Inflammatory macrophage treated with lipopolysaccharide for 4 hours (primary cell): ENCODE data around the gene ZC3HAV1.
"Not testable (repeated sequence)": the region's sequence is repeated elsewhere in the genome, so short reads cannot be mapped to it uniquely, and the experiment has no call there.

Source experiments
- DNase-seq: peaks from one replicate; pipeline ENCODE4 v3.0.0-alpha.2; 2020

Gene ZC3HAV1

DNA sequence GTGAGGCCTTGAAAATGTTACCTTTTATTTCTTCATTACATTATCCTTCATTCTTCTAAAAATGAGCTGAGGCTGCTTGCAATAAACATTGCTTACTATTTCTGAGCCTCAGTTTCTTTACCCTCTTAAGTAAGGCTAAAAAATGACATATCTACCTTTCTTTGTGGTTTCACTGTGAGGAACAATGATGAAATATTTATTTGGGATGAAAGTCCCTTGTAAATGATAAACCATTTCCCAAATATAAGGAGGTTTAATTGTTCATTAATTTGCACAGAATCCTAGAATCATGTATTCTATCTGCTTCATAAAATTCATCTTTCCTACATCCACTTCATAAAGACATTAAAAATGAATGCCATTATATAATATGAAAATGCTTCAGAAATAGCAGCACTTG is 27.9 kb downstream of the ZC3HAV1 start:
- no peak for DNase-seq

DNA sequence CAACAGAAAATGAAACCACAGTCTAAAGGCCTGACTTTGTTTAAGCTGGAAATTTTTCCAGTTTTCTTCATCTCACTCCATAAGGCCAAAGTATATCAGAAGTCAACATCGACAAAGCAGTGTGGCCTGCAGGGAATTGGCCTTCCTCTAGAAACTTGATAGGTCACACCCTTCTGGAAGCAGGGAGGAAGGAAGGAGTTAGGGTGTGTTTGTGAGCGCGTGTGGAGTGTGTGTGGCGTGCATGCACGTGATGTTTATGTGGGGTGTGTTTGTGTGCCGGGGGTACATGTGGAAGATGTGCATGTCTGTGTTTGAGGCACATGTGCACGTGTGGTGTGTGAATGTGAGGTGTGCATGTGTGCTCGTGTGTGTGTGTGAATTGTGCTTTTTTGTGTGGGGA is 28.6 kb downstream of the ZC3HAV1 start:
- DNase-seq: no peak

DNA sequence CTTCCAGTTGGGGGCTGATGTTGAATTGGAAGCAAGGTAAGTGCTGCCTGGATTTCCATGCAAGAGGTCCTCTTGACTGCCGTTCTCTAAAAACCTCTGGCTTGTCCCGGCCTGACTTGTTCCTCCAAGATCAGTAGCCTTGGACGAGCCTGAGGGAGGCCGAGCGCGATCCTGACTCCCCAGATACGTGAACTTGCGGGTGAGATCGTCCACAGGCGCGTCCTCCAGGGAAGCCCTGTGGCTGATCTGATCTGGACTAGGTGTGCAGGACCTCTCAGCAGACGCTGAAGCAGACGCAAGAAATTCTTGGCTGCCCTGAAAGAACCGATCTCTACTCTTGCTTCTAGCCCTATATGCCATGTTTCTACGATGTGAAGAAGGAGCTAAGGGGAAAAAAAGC is 29.7 kb downstream of the ZC3HAV1 start:
- DNase-seq: no peak

DNA sequence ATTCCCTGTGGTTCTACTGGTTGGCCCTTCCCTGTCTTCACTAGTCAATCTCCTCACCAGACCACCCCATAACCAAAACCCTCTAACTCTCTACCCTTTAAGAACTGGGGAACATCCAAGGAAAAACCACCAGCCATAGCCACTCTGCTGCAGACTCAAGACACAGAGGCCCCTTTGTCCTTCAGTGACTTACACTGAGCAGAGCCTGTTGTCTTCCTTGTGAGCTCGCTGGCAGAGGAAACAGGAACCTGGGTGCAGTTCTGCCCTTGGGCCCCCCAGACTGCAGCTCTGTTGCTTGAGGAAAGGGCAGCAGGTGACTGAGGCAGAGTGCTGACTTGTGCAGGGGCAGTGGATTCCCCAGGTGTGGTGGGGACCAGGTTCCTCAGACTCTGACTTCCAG is 30.6 kb downstream of the ZC3HAV1 start:
- DNase-seq: no peak

DNA sequence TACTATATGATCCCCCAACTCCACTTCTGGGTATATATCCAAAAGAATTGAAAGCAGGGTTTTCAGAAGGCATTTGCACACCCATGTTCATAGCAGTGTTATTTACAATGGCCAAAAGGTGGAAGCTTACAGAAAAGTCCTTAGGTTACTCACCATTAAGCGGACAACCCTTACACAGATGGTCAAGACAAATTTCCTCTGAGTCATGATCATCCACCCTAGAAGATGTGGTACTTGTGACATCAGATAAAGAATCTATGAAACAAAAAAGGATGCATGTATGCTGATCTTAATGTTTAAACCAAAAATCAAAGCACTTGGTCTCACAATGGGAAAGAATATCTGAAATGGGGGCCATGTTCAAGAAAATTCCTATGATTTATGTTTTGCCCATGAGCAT is 31.1 kb downstream of the ZC3HAV1 start:
- no peak for DNase-seq

DNA sequence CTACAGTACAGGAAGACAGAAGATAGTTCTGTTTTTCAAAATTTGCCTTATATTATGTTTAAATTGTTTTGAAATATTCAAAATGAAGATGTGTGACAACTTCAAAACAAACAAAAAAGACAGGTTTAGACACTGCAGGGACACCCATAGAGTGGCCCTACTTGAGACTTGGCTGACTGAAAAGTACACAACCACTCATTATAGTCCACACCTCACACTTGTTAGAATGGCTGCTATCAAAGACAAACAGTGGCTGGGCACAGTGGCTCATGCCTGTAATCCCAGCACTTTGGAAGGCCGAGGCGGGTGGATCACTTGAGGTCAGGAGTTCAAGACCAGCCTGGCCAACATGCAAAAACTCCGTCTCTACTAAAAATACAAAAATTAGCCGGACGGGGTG is 31.8 kb downstream of the ZC3HAV1 start:
- not testable (repeated sequence) for DNase-seq

DNA sequence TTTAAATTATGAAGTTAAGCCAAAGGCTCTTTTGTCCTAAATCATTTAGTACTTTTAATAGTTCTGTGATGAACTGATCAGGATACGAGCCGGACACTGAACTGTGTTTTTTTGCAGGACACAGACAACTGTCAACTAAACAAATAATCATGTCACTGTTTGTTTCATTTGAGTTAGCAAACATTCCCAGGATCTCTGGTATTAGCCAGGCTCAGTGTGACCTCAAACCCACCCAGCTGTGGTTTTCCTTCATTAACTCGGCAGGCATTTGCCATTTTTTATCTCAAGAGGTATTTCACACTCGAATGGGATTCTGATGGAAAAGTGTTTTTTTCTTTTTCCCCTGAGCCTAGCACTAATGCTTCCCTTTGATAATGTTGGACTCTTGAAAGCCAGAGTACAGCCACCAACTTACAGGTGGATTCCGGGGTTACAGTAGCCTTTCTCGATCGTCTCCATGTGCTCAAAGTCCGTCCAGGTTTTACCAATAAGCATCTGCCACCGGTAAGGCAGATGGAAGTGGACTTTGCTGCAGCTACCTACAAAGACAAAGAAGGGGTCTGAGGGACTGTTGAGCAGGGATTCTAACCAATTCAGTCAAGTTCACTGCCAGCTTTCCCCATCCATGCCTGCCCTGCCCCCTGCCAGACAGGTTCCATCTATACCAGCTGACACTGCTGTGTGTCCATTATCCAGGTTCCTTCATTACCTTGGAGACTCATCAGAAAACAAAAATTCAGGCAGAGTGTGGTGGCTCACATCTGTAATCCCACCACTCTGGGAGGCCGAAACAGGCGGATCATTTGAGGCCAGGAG is 33.4 kb downstream of the ZC3HAV1 start:
- no peak for DNase-seq

DNA sequence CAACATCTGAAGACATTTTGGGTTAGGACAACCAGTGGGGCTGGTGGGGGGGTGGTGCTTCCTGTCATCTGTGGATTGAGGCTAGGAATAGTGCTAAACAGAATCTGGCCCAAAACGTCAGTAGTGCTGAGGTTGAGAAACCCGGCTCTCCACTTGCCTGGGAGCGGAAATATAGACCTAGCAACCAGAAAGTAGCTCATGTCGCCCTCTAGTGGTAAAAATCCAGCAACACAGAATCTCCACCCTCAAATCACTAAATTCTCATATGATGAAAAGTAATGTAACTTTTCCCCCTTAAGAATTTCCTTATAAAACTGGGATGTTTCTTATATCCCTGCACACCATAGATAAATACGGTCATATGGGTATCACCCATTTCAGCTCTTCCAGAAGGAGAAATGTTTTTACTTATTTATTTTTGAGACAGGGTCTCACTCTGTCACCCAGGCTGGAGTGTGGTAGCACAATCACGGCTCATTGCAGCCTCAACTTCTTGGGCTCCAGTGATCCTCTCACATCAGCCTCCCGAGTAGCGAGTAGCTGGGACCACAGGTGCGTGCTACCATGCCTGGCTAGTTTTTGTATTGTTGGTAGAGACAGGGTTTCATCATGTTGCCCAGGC is 34.4 kb downstream of the ZC3HAV1 start:
- peak; percentile 75 for DNase-seq

DNA sequence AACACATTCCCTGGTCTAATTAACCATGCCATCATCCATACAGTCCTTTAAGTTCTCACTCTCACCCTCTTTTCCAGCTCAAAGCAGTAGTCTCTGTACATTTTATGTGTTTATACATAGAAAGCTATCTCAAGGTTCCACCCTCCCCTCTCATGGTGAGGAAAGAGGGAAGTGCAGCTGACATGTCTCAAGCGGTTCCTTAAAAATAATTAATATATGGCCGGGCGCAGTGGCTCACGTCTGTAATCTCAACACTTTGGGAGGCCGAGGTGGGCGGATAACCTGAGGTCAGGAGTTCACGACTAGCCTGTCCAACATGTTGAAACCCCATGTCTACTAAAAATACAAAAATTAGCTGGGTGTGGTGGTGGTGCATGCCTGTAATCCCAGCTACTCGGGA is 36.7 kb downstream of the ZC3HAV1 start:
- peak; percentile 42 for DNase-seq

DNA sequence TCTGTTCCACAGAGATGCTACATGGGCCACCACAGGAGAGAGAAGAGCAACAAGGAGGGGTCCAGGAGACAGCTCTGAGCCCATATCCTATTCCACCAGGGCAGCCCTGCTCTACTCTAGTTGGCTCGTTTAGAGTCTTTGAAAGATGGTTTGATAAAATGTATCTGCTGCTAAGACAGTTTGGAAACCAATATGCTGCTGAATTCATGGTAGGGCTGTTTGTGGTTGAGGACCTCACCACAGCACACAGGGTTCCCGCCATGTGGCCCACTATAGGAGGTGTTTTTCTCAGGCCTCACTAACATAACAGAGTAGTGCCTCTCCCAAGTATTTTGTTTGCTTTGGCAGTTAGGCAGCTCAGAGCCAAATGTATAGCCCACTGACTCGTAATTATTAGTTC is 37.8 kb downstream of the ZC3HAV1 start:
- DNase-seq: no peak

DNA sequence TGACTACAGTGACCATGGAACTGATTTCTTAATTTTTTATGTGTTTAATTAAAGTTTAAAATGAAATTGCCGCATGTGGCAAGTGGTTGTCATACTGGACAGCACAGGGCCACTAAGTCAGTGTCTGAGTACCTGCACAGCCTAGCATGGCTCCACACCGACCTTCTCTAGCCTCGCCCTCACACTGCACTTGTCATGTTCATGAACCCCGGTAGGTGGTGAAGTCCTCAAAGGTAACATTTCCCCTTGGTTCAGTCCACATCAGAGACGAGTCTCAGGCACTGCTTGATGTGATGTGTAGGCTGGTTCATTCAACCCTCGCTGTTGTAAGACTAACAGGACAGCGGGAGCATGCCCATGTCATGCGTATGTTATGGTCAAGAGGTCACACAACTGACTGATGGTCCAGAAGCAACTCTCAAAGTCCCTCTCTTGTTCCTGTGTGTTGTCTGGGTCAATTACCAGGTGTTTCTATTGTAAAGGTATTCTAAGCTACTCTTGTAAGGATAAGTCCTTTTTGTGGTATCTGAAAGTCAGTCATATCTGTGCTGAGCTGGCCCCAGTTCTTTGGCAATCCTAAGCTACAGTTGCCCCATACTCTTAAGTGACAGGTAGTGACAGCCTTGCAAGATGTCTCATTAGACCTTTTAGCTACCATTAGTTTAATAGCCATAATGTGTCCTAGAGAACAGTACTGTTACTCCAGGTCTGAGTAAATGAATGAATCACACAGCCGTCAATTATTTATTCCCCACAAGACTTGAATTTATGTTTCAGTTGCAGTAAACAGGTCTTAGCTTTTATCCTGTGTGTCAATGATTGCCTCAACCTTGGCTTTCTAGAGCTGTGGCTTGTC is 40.7 kb downstream of the ZC3HAV1 start:
- DNase-seq: no peak

DNA sequence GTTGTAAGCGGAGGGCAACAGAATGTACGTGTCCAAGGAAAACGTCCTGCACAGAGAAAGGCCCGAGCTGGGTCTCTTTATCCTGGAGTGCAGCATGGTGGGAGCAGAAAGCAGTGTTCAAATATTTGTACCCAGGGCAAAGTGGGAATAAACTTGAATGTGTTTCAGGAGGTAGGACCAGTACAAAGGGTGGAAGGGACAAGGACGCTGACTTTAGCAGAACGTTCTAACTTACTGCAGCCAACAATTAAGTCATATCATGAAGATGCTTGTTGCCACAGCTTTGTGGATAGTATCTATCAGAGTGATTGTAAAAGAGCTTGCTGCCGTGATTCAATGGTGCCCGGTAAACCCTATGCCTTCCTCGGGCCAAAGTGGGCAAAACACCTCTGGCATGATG is 43.2 kb downstream of the ZC3HAV1 start:
- no peak for DNase-seq

DNA sequence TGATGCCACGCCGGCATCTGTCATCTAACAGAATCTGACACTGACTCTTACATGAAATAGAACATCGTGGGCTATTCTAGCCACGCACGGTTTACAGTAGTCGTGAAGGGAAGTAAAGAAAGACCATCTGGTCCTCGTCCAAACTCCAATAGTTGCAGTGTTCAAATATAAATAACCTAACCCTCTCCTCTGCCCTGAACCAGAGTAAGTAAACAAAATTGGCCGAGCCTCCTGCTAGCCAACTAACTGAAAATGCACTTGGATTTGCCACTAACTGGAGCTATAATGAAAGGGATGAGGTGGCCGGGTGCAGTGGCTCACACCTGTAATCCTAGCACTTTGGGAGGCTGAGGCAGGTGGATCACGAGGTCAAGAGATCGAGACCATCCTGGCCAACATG is 44.2 kb downstream of the ZC3HAV1 start:
- no peak for DNase-seq

DNA sequence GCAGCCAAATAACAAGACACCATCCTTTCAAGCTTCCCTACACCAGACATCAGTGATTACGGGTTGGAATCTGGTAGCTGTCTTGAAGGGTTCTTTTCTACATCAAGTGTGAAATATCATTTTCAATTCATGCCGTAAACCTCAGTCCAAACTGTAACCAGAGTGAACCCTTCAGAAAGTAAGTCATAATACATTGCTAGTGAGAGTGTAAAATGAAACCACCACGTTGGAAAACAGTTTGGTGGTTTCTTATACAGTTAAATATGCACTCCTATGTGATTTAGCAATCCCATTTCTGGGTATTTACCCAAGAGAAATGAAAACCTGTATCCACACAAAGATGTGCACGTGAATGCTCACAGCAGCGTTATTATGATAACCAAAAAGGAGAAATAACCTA is 48.1 kb downstream of the ZC3HAV1 start:
- DNase-seq: no peak

DNA sequence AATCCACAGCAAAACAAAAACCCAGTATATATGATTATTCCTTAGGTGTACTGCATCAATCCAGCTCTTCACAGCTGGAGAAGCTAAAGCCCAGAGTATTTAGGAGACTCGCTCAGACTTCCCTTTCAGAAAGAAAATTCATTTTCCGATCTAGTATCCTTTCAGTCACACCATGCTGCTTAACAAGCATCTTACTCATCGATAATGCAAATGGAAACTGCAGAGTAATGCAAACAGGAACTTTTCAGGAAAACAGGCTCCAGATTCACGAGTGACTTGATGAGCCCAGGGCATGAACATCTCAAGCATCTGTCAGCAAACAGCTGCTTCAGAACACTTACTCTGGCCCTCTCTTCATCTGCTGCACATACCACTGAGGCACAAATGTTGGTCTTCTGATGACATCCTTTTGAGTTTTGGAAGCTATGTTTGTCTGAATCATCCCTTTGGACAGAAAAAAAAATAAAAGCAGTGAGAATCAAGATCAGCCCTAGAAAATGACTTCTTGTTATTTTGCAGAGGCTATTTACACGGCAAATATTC is 48.8 kb downstream of the ZC3HAV1 start:
- no peak for DNase-seq

DNA sequence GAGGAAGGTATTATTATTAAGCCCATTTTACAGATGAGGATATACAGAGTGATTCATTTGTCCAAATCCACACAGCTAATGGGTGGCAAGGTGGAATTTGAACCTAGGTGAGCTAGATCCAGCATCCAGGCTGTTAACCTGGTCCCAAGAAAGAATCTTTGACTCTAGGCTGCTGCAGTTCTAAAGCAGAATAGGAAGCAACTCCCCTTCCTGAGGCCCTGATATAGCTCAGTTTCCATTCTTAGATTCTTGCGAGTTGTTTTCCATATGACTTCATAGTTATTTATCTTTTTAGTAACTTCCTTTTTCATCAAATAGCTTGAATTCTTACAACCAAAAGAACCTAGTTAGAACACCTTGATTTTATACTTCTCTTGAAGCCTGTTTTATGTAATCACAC is 49.6 kb downstream of the ZC3HAV1 start:
- no peak for DNase-seq

DNA sequence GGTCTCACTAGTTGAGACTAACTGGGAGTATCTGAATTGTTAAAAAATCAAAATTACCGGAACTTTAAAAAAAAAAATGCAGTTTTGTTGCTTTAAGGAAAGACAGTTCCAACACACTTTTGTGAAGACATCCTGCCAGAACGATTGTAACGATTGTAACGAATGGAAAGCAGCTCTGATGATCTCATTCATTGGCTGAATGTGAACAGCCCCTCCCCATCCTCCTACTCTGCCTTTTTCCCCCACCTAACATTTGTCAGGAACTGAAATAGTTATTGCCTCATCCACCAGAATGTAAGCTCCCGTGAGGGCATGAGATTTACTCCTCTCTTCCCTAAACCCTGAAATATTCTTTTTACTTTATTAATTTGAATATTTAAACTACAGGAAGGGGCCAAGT is 50.6 kb downstream of the ZC3HAV1 start:
- peak; percentile 45 for DNase-seq

DNA sequence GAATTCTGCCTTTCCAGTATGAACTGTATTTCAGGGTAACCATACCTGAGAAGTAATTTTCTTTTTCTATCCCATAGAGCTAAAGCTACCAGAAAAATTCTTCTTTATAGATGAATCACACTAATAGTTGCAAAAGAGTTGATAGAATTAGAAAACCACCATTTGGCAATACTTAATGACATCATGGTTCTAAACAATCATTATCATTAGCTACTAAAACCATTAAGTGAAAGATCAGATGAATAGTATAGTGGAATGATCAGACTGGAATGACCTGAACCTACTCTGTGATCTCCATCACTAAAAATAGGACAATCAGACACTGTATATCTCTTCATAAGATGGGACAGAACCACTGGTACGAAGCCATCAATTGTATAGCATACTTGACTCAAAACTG is 53.8 kb downstream of the ZC3HAV1 start:
- no peak for DNase-seq

DNA sequence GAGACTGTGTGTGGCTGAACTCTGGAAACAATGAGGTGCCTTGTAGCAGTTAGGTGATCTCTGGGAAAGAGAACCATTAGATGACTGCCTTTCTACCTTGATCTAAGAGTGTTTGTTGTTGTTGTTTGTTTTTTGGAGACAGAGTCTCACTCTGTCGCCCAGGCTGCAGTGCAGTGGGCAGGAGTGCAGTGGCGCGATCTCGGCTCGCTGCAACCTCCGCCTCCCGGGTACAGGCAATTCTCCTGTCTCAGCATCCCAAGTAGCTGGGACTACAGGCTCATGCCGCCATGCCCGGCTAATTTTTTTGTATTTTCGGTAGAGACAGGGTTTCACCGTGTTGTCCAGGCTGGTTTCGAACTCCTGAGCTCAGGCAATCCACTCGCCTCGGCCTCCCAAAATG is 54.9 kb downstream of the ZC3HAV1 start:
- DNase-seq: not testable (repeated sequence)

DNA sequence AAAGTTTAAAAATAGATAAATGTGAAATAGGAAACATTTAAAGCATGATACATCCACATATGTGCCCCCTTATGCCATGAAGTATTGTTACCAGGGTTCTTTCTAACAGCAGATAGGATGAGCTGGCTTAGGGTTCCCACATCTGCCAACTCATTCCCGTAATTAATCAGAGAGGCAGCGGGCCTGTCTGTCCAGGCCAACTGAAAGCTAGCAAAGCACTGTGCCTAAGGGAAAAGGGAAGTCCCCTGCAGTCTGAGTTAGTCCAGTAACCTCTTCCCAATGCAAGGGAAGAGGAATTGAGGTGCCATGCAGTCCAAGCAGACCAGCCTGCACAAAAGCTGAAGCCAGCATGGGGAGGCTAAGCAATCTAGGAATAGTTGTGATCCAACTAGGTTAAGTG is 55.4 kb downstream of the ZC3HAV1 start:
- DNase-seq: no peak

DNA sequence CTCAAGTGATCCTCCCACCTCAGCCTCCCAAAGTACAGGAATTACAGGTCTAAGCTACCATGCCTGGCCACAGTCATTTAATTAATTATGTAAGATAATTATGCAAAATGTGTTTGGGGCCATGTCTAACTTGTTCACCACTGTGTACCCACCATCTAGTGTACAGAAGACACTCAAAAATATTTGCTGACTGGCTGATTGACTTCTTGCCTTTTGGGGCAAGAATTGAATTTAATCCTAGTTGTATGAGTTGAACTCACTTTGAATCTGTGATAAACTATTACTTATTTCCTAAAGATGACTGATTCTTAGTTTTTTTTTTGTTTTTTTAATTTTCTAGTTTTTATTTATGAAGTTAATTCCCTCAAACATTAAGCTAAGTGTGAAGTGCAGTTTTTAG is 57.9 kb downstream of the ZC3HAV1 start:
- no peak for DNase-seq

DNA sequence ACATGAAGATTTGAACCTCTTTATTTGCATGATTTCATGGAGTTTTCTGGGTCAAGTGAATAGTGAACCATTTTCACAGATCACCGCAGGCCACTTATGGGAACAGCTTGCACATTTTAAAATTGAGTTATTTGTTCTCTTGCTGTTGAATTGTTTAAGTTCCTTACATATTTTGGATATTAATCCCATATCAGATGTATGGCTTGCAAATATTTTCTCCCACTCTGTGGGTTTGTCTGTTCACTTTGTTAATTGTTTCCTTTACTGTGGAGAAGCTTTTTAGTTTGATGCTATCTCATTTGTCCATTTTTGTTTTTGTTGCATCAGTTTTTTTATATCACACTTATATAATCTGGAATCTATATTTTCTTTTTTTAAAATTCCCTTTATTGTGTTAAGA is 59.6 kb downstream of the ZC3HAV1 start:
- DNase-seq: no peak

DNA sequence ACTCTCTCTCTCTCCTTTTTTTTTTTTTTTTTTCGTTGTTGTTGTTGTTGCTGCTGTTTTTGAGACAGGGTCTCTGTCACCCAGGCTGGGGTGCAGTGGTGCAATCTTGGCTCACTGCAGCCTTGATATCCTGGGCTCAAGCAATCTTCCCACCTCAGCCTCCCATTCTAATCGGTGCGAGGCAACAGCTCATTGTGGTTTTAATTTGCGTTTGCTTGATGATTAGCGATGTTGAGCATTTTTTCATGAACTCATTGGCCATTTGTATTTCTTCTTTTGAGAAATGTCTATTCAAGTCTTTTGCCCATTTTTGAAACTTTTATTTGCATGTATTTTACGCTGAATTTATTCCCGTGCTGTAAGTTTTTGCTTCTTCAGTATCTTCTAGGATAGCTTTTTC is 60.4 kb downstream of the ZC3HAV1 start:
- DNase-seq: no peak

DNA sequence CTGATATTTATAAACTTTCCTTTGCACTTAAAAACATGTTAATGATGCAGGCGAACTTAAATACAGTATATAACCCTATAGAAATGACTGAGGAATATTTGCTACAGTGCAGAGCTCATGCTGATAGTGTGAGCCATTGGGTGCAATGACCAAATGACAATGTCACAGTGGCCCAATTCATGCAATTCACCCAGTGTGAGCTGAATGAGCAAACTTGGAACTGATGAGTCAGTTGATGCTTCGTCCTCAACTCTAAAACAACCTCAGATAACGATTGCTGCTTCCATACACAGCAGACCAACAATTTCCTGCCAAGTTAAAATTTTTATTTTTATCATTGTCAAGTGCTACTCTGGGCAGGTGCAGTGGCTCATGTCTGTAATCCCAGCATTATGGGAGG is 61.5 kb downstream of the ZC3HAV1 start:
- no peak for DNase-seq
